Measurements from ENCODE around the gene AREG. TPM values are rescaled to one million over a fixed set of nuclear protein-coding genes. Genes with fewer than 3 reads are reported as not detected.

The AREG gene
- total and polyA plus RNA-seq, 2 donors (not counting 1 experiment from before 2014, with no cell fraction given): 0.50 to 2.0 TPM

DNA sequence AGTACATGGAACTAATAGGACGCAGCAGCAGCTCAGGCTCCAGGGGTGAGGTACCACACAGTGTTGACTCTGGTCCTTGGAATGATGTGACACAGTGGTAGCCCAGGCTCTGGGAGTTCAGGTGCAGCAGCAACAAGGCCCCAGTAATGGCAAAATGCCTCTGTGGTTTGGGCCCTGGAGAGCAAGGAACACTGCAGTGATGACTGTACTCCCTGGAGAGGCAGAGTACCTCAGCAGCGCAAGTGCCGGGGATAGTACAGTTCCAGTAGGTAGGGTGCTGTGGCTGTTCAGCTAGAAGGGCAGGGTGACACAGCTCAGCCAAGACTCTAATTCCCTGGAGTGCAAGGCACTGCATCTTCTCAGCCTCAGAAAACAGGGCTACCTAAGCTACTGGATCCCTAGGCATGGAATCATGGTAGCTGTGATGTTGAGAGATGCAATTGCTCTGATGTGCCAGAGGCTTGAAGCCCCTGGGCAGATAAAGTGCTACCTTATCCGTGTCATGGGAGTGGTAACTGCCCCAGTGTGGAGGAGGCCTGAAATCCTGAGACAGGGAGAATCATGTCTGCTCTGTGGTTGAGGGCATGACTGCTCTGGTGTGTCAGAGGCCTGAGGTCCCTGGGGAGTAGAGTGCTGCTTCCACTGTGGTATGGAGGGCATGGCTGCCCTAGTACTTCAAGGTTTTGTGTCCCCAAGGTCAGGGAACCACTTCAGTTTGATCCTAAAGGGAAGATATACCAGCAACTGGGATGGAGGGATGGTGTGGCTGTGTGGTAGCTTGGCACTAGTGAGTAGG is 55.2 kb downstream of the AREG start:
- DNase-seq (ENCODE audit: low read depth in 2 of 2): peak in 1 of 2 donors; percentile 63
- no peak overlapping the region for H3K27ac ChIP-seq (ENCODE audit: insufficient read depth, low read length)
- H2AFZ ChIP-seq (ENCODE audit: low read length): peak overlapping the region; percentile 8

DNA sequence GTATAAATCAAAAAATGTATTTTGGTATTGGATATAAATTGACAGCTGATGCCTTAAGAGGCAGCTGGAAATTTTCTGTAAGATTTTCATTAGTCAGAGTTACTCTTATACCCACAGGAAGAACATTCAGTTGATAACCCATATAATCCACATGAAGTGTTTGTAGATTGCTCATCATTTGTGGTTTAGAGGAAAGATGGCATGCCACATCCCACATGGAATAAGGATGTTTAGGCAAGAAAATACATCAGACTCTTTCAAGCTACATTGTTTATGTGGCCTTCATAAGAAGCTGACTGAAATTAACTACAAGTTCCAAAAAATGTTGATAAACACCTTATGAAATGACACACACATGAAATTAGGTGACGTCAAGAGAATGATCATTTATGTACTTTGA is 56.6 kb downstream of the AREG start:
- Histone ChIP-seq H3K9ac (ENCODE audit: insufficient read depth, low read length) (no peak overlapping the region), H3K27me3 (ENCODE audit: control insufficient read depth, insufficient read depth, low read length) (no peaks in the 10 kb centered on the region), H3K79me2 (ENCODE audit: control insufficient read depth, insufficient read depth, low read length) (no peaks in the 10 kb centered on the region), H3K36me3 (ENCODE audit: control insufficient read depth, insufficient read depth, low read length) (no peaks in the 10 kb centered on the region), H4K20me1 (ENCODE audit: control insufficient read depth, extremely low read depth, insufficient read depth, low read length) (no peaks in the 10 kb centered on the region), H2AFZ (ENCODE audit: low read length) (no peak overlapping the region), H3K4me3 (replicated peaks in 1 of 4; ENCODE audit: control extremely low read depth in 1 of 4, insufficient read depth in 1 of 4, low read depth in 3 of 4, low read length in 4 of 4) (no peak overlapping the region), H3K4me1 (ENCODE audit: control insufficient read depth, extremely low read depth, insufficient read depth, low read length) (peaks cover 13% of the 10 kb centered on the region), H3K4me2 (ENCODE audit: extremely low read depth, insufficient read depth, low read length) (no peak overlapping the region), H3K27ac (ENCODE audit: insufficient read depth, low read length) (peak overlapping the region; percentile 15), H3K9me3 (ENCODE audit: control insufficient read depth, insufficient read depth, low read depth, low read length) (no peaks in the 10 kb centered on the region)
- TF ChIP-seq EZH2 (IDR thresholded peaks at IDR 0.05; ENCODE audit: low read length, missing control alignments): no peak
- TF ChIP-seq, protein P1, sequence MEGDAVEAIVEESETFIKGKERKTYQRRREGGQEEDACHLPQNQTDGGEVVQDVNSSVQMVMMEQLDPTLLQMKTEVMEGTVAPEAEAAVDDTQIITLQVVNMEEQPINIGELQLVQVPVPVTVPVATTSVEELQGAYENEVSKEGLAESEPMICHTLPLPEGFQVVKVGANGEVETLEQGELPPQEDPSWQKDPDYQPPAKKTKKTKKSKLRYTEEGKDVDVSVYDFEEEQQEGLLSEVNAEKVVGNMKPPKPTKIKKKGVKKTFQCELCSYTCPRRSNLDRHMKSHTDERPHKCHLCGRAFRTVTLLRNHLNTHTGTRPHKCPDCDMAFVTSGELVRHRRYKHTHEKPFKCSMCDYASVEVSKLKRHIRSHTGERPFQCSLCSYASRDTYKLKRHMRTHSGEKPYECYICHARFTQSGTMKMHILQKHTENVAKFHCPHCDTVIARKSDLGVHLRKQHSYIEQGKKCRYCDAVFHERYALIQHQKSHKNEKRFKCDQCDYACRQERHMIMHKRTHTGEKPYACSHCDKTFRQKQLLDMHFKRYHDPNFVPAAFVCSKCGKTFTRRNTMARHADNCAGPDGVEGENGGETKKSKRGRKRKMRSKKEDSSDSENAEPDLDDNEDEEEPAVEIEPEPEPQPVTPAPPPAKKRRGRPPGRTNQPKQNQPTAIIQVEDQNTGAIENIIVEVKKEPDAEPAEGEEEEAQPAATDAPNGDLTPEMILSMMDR (conservative IDR thresholded peaks at IDR 0.05 in 1 of 2, IDR thresholded peaks at IDR 0.05 in 1 of 2; ENCODE audit: low read depth in 1 of 2, low read length in 2 of 2): no peak
- peak; percentile 86 to 92 for DNase-seq (ENCODE audit: low read depth in 2 of 2)

More for the DNA sequence above, 55.2 kb downstream of the AREG start:
- Histone ChIP-seq H3K36me3 (ENCODE audit: control insufficient read depth, insufficient read depth, low read length) (no peaks in the 10 kb centered on the region), H3K27me3 (ENCODE audit: control insufficient read depth, insufficient read depth, low read length) (no peaks in the 10 kb centered on the region), H3K4me2 (ENCODE audit: extremely low read depth, insufficient read depth, low read length) (no peak overlapping the region), H3K79me2 (ENCODE audit: control insufficient read depth, insufficient read depth, low read length) (no peaks in the 10 kb centered on the region), H3K4me3 (replicated peaks in 1 of 4; ENCODE audit: control extremely low read depth in 1 of 4, insufficient read depth in 1 of 4, low read depth in 3 of 4, low read length in 4 of 4) (no peak overlapping the region), H4K20me1 (ENCODE audit: control insufficient read depth, extremely low read depth, insufficient read depth, low read length) (no peaks in the 10 kb centered on the region), H3K9ac (ENCODE audit: insufficient read depth, low read length) (no peak overlapping the region), H3K9me3 (ENCODE audit: control insufficient read depth, insufficient read depth, low read depth, low read length) (no peaks in the 10 kb centered on the region), H3K4me1 (ENCODE audit: control insufficient read depth, extremely low read depth, insufficient read depth, low read length) (peaks cover 10% of the 10 kb centered on the region)
- no peak for TF ChIP-seq EZH2 (IDR thresholded peaks at IDR 0.05; ENCODE audit: low read length, missing control alignments)
- TF ChIP-seq, protein P1 (conservative IDR thresholded peaks at IDR 0.05 in 1 of 2, IDR thresholded peaks at IDR 0.05 in 1 of 2; ENCODE audit: low read depth in 1 of 2, low read length in 2 of 2): no peak

DNA sequence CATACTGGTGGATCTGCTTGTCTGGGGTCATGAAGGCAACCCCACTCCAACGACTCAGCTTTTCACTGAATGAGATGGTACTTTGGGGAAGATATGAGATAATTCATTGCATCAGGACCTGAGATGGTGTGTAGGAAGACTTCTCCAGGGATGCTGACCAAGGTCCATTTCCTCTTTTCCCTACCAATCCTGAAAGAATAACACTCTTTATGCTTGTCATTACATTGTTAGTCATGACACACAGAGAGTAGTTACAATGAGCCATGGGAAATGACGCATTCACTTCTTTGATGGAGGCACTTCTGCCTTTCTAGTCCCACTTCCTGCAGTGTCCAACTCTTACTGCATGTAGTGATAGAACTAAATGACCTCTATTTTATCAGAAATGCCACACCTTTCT is 58.6 kb downstream of the AREG start:
- no peaks in the 10 kb centered on the region for H3K27me3 ChIP-seq (ENCODE audit: control insufficient read depth, insufficient read depth, low read length)
- TF ChIP-seq EZH2 (IDR thresholded peaks at IDR 0.05; ENCODE audit: low read length, missing control alignments): no peak
- TF ChIP-seq, protein P1 (conservative IDR thresholded peaks at IDR 0.05 in 1 of 2, IDR thresholded peaks at IDR 0.05 in 1 of 2; ENCODE audit: low read depth in 1 of 2, low read length in 2 of 2): no peak
- H3K9me3 ChIP-seq (ENCODE audit: control insufficient read depth, insufficient read depth, low read depth, low read length): no peaks in the 10 kb centered on the region
- peak; percentile 47 to 83 for DNase-seq (ENCODE audit: low read depth in 2 of 2)
- H2AFZ ChIP-seq (ENCODE audit: low read length): no peak overlapping the region
- H3K4me2 ChIP-seq (ENCODE audit: extremely low read depth, insufficient read depth, low read length): no peak overlapping the region
- no peak overlapping the region for H3K27ac ChIP-seq (ENCODE audit: insufficient read depth, low read length)
- no peaks in the 10 kb centered on the region for H3K79me2 ChIP-seq (ENCODE audit: control insufficient read depth, insufficient read depth, low read length)
- no peaks in the 10 kb centered on the region for H4K20me1 ChIP-seq (ENCODE audit: control insufficient read depth, extremely low read depth, insufficient read depth, low read length)
- H3K4me3 ChIP-seq (replicated peaks in 1 of 4; ENCODE audit: control extremely low read depth in 1 of 4, insufficient read depth in 1 of 4, low read depth in 3 of 4, low read length in 4 of 4): no peak overlapping the region
- no peaks in the 10 kb centered on the region for H3K36me3 ChIP-seq (ENCODE audit: control insufficient read depth, insufficient read depth, low read length)
- H3K4me1 ChIP-seq (ENCODE audit: control insufficient read depth, extremely low read depth, insufficient read depth, low read length): peaks cover 13% of the 10 kb centered on the region
- no peak overlapping the region for H3K9ac ChIP-seq (ENCODE audit: insufficient read depth, low read length)

Data from fibroblast of lung (primary cell).